GM18868 (cell line): ENCODE results near the gene RFPL2.
"Not testable (repeated sequence)": the region's sequence is repeated elsewhere in the genome, so short reads cannot be mapped to it uniquely, and the experiment has no call there.

Experiments used
- ATAC-seq: cut with Tn5 transposase; IDR thresholded peaks from one replicate; pipeline ENCODE4 v1.9.1; 2021; ENCODE audit warnings: mild to moderate bottlenecking, moderate library complexity; ENCODE audit not compliant: unreplicated experiment

The RFPL2 gene

GRCh38 chr22:32175115-32175514 lies 29.8 kb downstream of the RFPL2 start:
- no peak for ATAC-seq

GRCh38 chr22:32165681-32166080 lies 39.2 kb downstream of the RFPL2 start:
- no peak for ATAC-seq

DNA sequence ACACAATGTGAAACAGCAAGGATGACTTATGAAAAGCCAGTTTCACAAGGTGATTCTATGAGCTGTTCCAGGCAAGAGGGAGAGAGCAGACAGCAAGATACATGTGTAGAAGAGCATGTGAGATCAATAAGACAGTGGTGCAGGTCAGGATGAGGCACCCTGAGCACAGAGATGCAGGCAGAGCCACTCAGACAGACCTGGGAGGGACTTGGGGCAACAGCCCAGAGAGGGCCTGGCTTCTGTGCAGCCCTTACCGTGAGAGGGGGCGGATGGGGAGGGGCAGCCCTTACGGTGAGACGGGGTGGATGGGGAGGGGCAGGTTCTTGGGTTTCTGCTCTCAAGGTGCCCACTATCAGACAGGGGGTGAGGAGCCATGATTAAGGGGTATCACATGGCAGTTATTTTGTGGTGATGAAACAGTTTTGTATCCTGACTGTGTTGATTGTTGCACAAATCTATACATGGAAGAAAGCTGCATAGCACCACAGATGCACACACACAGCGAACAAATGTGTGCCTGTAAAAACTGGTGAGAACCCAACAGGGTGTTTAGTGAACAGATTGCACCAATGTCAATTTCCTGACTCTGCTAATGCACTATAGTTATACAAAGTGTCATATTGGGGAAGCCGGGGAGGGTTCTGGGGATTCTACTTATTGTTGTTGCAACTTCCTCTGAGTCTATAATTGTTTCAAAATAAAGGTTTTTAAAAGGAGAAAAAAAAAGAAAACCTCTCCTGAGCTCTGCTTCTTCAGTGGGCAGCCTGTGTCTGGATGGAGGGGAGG lies 40.6 kb downstream of the RFPL2 start:
- no peak for ATAC-seq

- not testable (repeated sequence) for ATAC-seq
These were observed 44.5 kb downstream of the RFPL2 start for GRCh38 chr22:32160411-32160810.

DNA sequence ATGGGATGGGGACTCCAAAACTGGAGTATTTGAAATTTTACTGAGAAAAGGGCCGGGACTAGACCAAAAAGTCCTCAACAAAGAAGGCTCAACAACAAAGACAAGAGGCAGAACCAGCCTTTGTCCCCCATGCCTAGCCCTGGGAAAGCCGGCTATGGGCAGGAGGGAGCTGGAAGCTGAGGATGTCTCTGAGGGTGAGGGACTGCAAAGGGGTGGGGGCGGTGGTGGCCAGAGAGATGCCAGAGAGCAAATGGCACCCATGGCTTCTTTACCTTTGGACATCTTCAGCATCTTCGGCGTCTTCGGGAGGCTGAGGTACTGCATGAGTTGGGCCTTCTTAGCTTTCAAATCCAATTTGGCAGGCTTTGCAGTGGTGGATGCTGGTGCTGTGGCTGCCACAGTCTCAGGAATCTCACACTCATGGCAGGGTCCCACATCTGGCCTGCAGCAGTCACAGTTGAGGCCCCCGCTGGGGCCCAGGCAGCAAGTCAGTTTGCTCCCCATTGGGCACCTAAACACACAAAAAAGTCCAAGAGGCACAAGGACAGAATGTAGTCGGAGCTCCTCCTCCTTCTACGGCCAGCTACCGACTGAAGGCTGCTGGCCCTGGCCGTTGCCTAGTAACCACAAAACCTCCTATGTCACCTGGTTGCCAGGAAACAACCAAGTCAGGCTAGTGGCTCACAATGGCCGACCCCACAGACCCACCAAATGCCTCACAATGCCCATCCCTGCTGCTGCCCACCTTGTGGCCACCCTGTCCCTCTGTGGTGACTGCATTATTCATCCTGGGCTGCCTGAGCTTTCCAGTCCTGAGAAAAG lies 46.0 kb downstream of the RFPL2 start, which contains the start of gene C22orf42:
Gene C22orf42 (minus strand): TSS at position 592 of the 822 bp plus-strand sequence. CDS start 88 bp downstream, at position 504.
- ATAC-seq = no peak

GRCh38 chr22:32157632-32158031 lies 47.2 kb downstream of the RFPL2 start:
- ATAC-seq = not testable (repeated sequence)

DNA sequence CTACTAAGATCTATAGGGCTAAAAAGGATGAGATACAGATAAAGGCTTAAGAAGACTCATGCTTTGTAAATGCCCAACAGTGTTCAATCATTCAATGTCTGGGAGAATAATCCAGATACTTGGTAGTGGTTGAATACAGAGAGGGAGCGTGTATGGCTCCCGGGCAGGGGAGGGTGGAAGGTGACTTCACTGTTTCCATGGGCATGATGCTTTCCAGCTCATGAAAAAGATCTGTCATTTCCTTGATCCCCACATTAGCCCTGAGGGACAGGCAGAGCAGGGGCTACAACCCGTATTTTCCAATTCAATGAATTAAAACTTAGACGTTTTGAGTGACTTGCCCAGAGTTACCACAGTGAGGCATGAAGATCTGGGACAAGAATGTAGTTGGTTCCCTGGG lies 50.1 kb downstream of the RFPL2 start:
- not testable (repeated sequence) for ATAC-seq

DNA sequence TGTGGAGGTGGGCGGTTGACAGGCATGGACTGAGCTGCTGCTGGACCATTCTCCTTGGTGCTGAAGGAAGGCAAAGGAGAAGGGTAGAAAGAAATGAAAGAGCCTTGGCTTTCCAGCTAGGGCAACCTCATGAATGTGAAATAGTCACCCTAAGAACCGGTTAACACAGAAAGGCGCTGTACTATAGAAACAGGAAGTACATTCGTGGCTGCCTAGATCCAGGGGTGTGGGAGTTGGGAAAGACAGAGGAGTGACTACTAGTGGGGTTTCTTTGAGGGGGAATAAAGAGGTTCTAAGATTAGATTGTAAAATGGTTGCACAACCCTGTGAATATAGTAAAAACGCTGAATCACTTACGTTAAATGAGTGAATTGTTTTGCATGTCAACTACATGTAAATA lies 53.2 kb downstream of the RFPL2 start:
- not testable (repeated sequence) for ATAC-seq

DNA sequence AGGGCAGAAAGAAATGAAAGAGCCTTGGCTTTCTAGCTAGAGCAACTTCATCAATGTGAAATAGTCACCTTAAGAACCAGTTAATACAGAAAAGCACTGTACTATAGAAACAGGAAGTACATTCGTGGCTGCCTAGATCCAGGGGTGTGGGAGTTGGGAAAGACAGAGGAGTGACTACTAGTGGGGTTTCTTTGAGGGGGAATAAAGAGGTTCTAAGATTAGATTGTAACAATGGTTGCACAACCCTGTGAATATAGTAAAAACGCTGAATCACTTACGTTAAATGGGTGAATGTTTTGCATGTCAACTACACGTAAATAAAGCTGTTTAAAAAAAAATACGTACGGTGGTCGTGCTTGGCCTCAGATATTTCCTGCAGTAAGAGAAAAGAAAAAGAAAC lies 54.2 kb downstream of the RFPL2 start:
- ATAC-seq = not testable (repeated sequence)

DNA sequence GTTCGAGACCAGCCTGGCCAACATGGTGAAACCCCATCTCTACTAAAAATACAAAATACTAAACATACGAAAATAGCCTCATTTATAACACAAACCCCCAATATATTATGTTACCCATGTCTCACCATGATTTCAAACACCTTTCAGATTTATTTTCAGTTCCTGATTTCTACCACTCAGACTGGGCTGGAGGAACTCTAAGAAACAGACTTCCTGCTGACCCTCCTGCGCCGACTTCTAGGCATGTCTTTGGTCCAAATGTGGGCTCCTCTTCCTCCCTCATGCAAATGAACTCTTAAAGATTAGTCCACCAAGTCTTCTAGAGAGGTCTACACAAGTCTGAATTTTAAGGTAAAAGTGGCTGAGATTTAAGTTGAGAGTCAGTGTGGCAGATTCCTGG lies 56.5 kb downstream of the RFPL2 start:
- not testable (repeated sequence) for ATAC-seq

GRCh38 chr22:32147128-32147527 lies 57.7 kb downstream of the RFPL2 start:
- ATAC-seq = not testable (repeated sequence)

GRCh38 chr22:32144496-32145274 lies 60.2 kb downstream of the RFPL2 start:
- ATAC-seq = no peak

DNA sequence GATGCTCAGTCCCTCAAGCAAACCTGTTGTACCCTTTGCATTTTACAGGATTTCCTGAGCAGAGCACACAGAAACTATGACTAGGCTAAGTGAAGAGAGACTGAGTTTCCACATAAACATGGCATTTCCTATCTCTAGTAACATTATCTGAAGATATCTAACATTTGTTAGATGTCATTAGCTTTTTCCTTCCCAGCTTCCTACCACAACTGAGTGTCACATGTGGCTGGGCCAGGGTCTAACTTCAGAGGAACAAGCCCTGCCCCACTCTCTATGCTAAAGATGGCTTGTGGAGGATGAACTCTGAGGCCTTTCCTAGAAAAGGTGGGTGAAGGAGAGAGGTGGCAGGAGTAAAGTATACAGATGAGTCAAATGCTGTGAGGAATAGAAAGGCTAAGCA lies 62.3 kb downstream of the RFPL2 start:
- no peak for ATAC-seq

- ATAC-seq = not testable (repeated sequence)
These were observed 64.2 kb downstream of the RFPL2 start for GRCh38 chr22:32140688-32141087.
